ENCODE measurements around the gene FAM131C.

FAM131C gene

GRCh38 chr1:16076865-16077238 lies 3.4 kb upstream of the FAM131C start:
- peaks cover 19% of the 10 kb centered on the region for H3K4me1 ChIP-seq
- TF ChIP-seq CTCF (IDR thresholded peaks at IDR 0.05; ENCODE audit: low read depth, low read length) = no peak
- H3K4me3 ChIP-seq (ENCODE audit: low read depth, low read length) = no peak overlapping the region
- H3K9me3 ChIP-seq = no peaks in the 10 kb centered on the region
- no peaks in the 10 kb centered on the region for H3K36me3 ChIP-seq
- H3K27me3 ChIP-seq = no peaks in the 10 kb centered on the region
- peak; percentile 84 for DNase-seq

- no peak for TF ChIP-seq CTCF (IDR thresholded peaks at IDR 0.05; ENCODE audit: low read depth, low read length)
- peak; percentile 56 for DNase-seq
- Histone ChIP-seq H3K36me3 (no peaks in the 10 kb centered on the region), H3K27me3 (no peaks in the 10 kb centered on the region), H3K4me1 (peaks cover 19% of the 10 kb centered on the region), H3K9me3 (no peaks in the 10 kb centered on the region), H3K4me3 (ENCODE audit: low read depth, low read length) (no peak overlapping the region)
These were observed 2.8 kb upstream of the FAM131C start for GRCh38 chr1:16076031-16076864.

GRCh38 chr1:16075337-16076030 lies 2.0 kb upstream of the FAM131C start:
- H3K36me3 ChIP-seq = no peaks in the 10 kb centered on the region
- no peak overlapping the region for H3K4me3 ChIP-seq (ENCODE audit: low read depth, low read length)
- H3K4me1 ChIP-seq = peaks cover 19% of the 10 kb centered on the region
- no peak for DNase-seq
- TF ChIP-seq CTCF (IDR thresholded peaks at IDR 0.05; ENCODE audit: low read depth, low read length) = no peak
- H3K9me3 ChIP-seq = no peaks in the 10 kb centered on the region
- H3K27me3 ChIP-seq = no peaks in the 10 kb centered on the region

GRCh38 chr1:16074217-16074616 lies 766 bp upstream of the FAM131C start:
- H3K36me3 ChIP-seq = no peaks in the 10 kb centered on the region
- no peaks in the 10 kb centered on the region for H3K9me3 ChIP-seq
- TF ChIP-seq CTCF (IDR thresholded peaks at IDR 0.05; ENCODE audit: low read depth, low read length) = no peak
- H3K27me3 ChIP-seq = no peaks in the 10 kb centered on the region
- peaks cover 18% of the 10 kb centered on the region for H3K4me1 ChIP-seq
- no peak overlapping the region for H3K4me3 ChIP-seq (ENCODE audit: low read depth, low read length)
- DNase-seq = no peak

- peak; percentile 32 for DNase-seq
- Histone ChIP-seq H3K36me3 (no peaks in the 10 kb centered on the region), H3K9me3 (no peaks in the 10 kb centered on the region), H3K27me3 (no peaks in the 10 kb centered on the region), H3K4me1 (peaks cover 12% of the 10 kb centered on the region), H3K4me3 (ENCODE audit: low read depth, low read length) (peak overlapping the region; percentile 39)
- peak; percentile 14; the same call in 1 of the 2 replicates for TF ChIP-seq CTCF (IDR thresholded peaks at IDR 0.05; ENCODE audit: low read depth, low read length)
These were observed 601 bp downstream of the FAM131C start for GRCh38 chr1:16072616-16073484.
